ENCODE measurements around the gene TCFL5. TPM values are rescaled to one million over a fixed set of nuclear protein-coding genes. Genes with fewer than 3 reads are reported as not detected.

TCFL5 gene
- total and polyA plus RNA-seq, 7 experiments from 2014 or later: 0.91 to 10.8 (median 7.0) TPM

- Mint-ChIP-seq H3K9me3 (no peaks in the 10 kb centered on the region), H3K36me3 (no peaks in the 10 kb centered on the region), H3K27ac (no peak overlapping the region), H3K27me3 (peaks cover 0 to 5% (median 0%) of the 10 kb centered on the region in 5 donors), H3K4me1 (peaks cover 0 to 16% (median 12%) of the 10 kb centered on the region in 7 donors), H3K4me3 (no peak overlapping the region)
- H3K27me3 ChIP-seq (ENCODE audit: control insufficient read depth in 2 of 2, insufficient read depth in 2 of 2, low read length in 2 of 2): no peaks in the 10 kb centered on the region
- ChIA-PET POLR2A (no interaction called here), CTCF (no interaction called here)
- ATAC-seq (no peak), DNase-seq (no peak)
- H3K27ac ChIP-seq (ENCODE audit: low read depth, low read length): no peak overlapping the region
- no peaks in the 10 kb centered on the region for H3K36me3 ChIP-seq (ENCODE audit: control insufficient read depth in 2 of 3, insufficient read depth in 3 of 3, low read length in 3 of 3)
- H3K9me3 ChIP-seq (ENCODE audit: control insufficient read depth in 2 of 3, low read length in 3 of 3): no peaks in the 10 kb centered on the region
- no peak overlapping the region for H3K4me3 ChIP-seq (ENCODE audit: low read length)
- intact Hi-C loops (cut with micrococcal nuclease): no loop called here
- H3K4me1 ChIP-seq (ENCODE audit: control insufficient read depth in 2 of 2, insufficient read depth in 2 of 2, low read length in 2 of 2): no peaks in the 10 kb centered on the region
Observed at GRCh38 chr20:62830821-62831220, 30.8 kb downstream of the TCFL5 start.

- no peak overlapping the region for H3K4me3 ChIP-seq (ENCODE audit: low read length)
- Mint-ChIP-seq H3K4me1 (peaks cover 0 to 16% (median 12%) of the 10 kb centered on the region in 7 donors), H3K27ac (no peak overlapping the region), H3K4me3 (no peak overlapping the region), H3K9me3 (no peaks in the 10 kb centered on the region), H3K27me3 (peaks cover 0 to 3% (median 0%) of the 10 kb centered on the region in 5 donors), H3K36me3 (no peaks in the 10 kb centered on the region)
- no peaks in the 10 kb centered on the region for H3K4me1 ChIP-seq (ENCODE audit: control insufficient read depth in 2 of 2, insufficient read depth in 2 of 2, low read length in 2 of 2)
- H3K27ac ChIP-seq (ENCODE audit: low read depth, low read length): no peak overlapping the region
- no peaks in the 10 kb centered on the region for H3K9me3 ChIP-seq (ENCODE audit: control insufficient read depth in 2 of 3, low read length in 3 of 3)
- CTCF ChIA-PET: no interaction called here
- H3K27me3 ChIP-seq (ENCODE audit: control insufficient read depth in 2 of 2, insufficient read depth in 2 of 2, low read length in 2 of 2): no peaks in the 10 kb centered on the region
- no peak for ATAC-seq
- H3K36me3 ChIP-seq (ENCODE audit: control insufficient read depth in 2 of 3, insufficient read depth in 3 of 3, low read length in 3 of 3): no peaks in the 10 kb centered on the region
- intact Hi-C loops (cut with micrococcal nuclease): no loop called here
- no peak for DNase-seq
- POLR2A ChIA-PET: no interaction called here
Observed at GRCh38 chr20:62830251-62830650, 31.4 kb downstream of the TCFL5 start.

- ChIA-PET CTCF (no interaction called here), POLR2A (no interaction called here)
- peaks cover 2% of the 10 kb centered on the region in 2 donors for H3K4me1 ChIP-seq (ENCODE audit: control insufficient read depth in 2 of 2, insufficient read depth in 2 of 2, low read length in 2 of 2)
- H3K4me3 ChIP-seq (ENCODE audit: low read length): no peak overlapping the region
- H3K9me3 Mint-ChIP-seq: no peaks in the 10 kb centered on the region
- no peaks in the 10 kb centered on the region for H3K36me3 ChIP-seq (ENCODE audit: control insufficient read depth in 2 of 3, insufficient read depth in 3 of 3, low read length in 3 of 3)
- DNase-seq: no peak
- no peaks in the 10 kb centered on the region for H3K36me3 Mint-ChIP-seq
- H3K27ac ChIP-seq (ENCODE audit: low read depth, low read length): no peak overlapping the region
- H3K27me3 ChIP-seq (ENCODE audit: control insufficient read depth in 2 of 2, insufficient read depth in 2 of 2, low read length in 2 of 2): no peaks in the 10 kb centered on the region
- no peak overlapping the region for H3K27ac Mint-ChIP-seq
- no peaks in the 10 kb centered on the region for H3K9me3 ChIP-seq (ENCODE audit: control insufficient read depth in 2 of 3, low read length in 3 of 3)
- ATAC-seq: no peak
- intact Hi-C loops (cut with micrococcal nuclease): no loop called here
- no peak overlapping the region for H3K4me3 Mint-ChIP-seq
- no peaks in the 10 kb centered on the region for H3K27me3 Mint-ChIP-seq
- H3K4me1 Mint-ChIP-seq: peaks cover 0 to 16% (median 12%) of the 10 kb centered on the region in 7 donors
Observed at GRCh38 chr20:62829231-62830230, 32.1 kb downstream of the TCFL5 start.

GRCh38 chr20:62828511-62829230 is 33.0 kb downstream of the TCFL5 start:
- Mint-ChIP-seq H3K4me1 (peaks cover 0 to 16% (median 12%) of the 10 kb centered on the region in 7 donors), H3K27me3 (no peaks in the 10 kb centered on the region), H3K36me3 (no peaks in the 10 kb centered on the region), H3K9me3 (no peaks in the 10 kb centered on the region), H3K4me3 (no peak overlapping the region), H3K27ac (no peak overlapping the region)
- intact Hi-C loops (cut with micrococcal nuclease): no loop called here
- DNase-seq (no peak), ATAC-seq (no peak)
- Histone ChIP-seq H3K9me3 (ENCODE audit: control insufficient read depth in 2 of 3, low read length in 3 of 3) (no peaks in the 10 kb centered on the region), H3K36me3 (ENCODE audit: control insufficient read depth in 2 of 3, insufficient read depth in 3 of 3, low read length in 3 of 3) (no peaks in the 10 kb centered on the region), H3K4me3 (ENCODE audit: low read length) (no peak overlapping the region), H3K27me3 (ENCODE audit: control insufficient read depth in 2 of 2, insufficient read depth in 2 of 2, low read length in 2 of 2) (no peaks in the 10 kb centered on the region), H3K4me1 (ENCODE audit: control insufficient read depth in 2 of 2, insufficient read depth in 2 of 2, low read length in 2 of 2) (peaks cover 3 to 8% of the 10 kb centered on the region in 2 donors), H3K27ac (ENCODE audit: low read depth, low read length) (no peak overlapping the region)
- CTCF ChIA-PET: no interaction called here
- POLR2A ChIA-PET: no interaction called here

DNA sequence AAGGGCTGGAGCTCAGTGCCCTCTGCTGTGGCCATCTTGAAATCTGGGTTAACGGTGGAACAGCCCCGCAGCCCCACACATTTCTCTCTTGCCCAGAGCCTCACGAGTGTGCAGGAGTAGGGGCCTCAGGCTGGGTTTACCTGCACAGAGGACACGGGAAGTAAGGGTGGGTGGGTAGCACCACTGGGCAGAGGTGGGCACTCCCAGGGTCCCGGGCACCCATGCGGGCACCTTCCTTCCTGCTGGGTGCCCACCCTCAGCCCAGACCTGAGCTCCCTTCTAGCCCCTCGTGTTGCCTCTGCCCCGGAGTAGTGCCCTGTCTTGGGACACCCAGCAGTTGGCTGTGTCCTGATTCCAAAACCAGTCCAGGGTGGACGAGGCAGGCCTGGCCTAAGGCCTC is 33.6 kb downstream of the TCFL5 start:
- ChIA-PET CTCF (no interaction called here), POLR2A (no interaction called here)
- Histone ChIP-seq H3K4me1 (ENCODE audit: control insufficient read depth in 2 of 2, insufficient read depth in 2 of 2, low read length in 2 of 2) (peaks cover 3 to 8% of the 10 kb centered on the region in 2 donors), H3K4me3 (ENCODE audit: low read length) (no peak overlapping the region), H3K9me3 (ENCODE audit: control insufficient read depth in 2 of 3, low read length in 3 of 3) (no peaks in the 10 kb centered on the region), H3K27me3 (ENCODE audit: control insufficient read depth in 2 of 2, insufficient read depth in 2 of 2, low read length in 2 of 2) (no peaks in the 10 kb centered on the region), H3K36me3 (ENCODE audit: control insufficient read depth in 2 of 3, insufficient read depth in 3 of 3, low read length in 3 of 3) (no peaks in the 10 kb centered on the region), H3K27ac (ENCODE audit: low read depth, low read length) (no peak overlapping the region)
- Mint-ChIP-seq H3K27me3 (no peaks in the 10 kb centered on the region), H3K36me3 (no peaks in the 10 kb centered on the region), H3K4me1 (peaks cover 0 to 17% (median 13%) of the 10 kb centered on the region in 7 donors), H3K4me3 (no peak overlapping the region), H3K27ac (no peak overlapping the region), H3K9me3 (no peaks in the 10 kb centered on the region)
- DNase-seq (no peak), ATAC-seq (no peak)
- intact Hi-C loops (cut with micrococcal nuclease): no loop called here

- Histone ChIP-seq H3K4me3 (ENCODE audit: low read length) (no peak overlapping the region), H3K27me3 (ENCODE audit: control insufficient read depth in 2 of 2, insufficient read depth in 2 of 2, low read length in 2 of 2) (no peaks in the 10 kb centered on the region), H3K36me3 (ENCODE audit: control insufficient read depth in 2 of 3, insufficient read depth in 3 of 3, low read length in 3 of 3) (no peaks in the 10 kb centered on the region), H3K9me3 (ENCODE audit: control insufficient read depth in 2 of 3, low read length in 3 of 3) (no peaks in the 10 kb centered on the region), H3K4me1 (ENCODE audit: control insufficient read depth in 2 of 2, insufficient read depth in 2 of 2, low read length in 2 of 2) (peaks cover 3 to 8% of the 10 kb centered on the region in 2 donors), H3K27ac (ENCODE audit: low read depth, low read length) (no peak overlapping the region)
- intact Hi-C loops (cut with micrococcal nuclease): no loop called here
- Mint-ChIP-seq H3K9me3 (no peaks in the 10 kb centered on the region), H3K36me3 (no peaks in the 10 kb centered on the region), H3K27me3 (no peaks in the 10 kb centered on the region), H3K27ac (no peak overlapping the region), H3K4me3 (no peak overlapping the region), H3K4me1 (peaks cover 0 to 15% (median 8%) of the 10 kb centered on the region in 7 donors)
- DNase-seq: no peak
- CTCF ChIA-PET: no interaction called here
- POLR2A ChIA-PET: no interaction called here
- no peak for ATAC-seq
Observed at GRCh38 chr20:62827311-62828038, 34.1 kb downstream of the TCFL5 start.
